LNCAP (cell line): ENCODE data around the gene UFSP2.

Source experiments
- CTCF ChIP-seq: fragments of 450-650 bp; IDR thresholded peaks from 2 replicates; pipeline ENCODE4 v1.5.1; 2017; ENCODE audit warnings: mild to moderate bottlenecking

Gene UFSP2

GRCh38 chr4:185392156-185392555 is 33.6 kb downstream of the UFSP2 start:
- no peak for TF ChIP-seq CTCF

- TF ChIP-seq CTCF: no peak
These were observed 34.8 kb downstream of the UFSP2 start for GRCh38 chr4:185390941-185391340.

- no peak for TF ChIP-seq CTCF
These were observed 37.8 kb downstream of the UFSP2 start for GRCh38 chr4:185387957-185388356.

- no peak for TF ChIP-seq CTCF
These were observed 40.8 kb downstream of the UFSP2 start for GRCh38 chr4:185384930-185385331.

- TF ChIP-seq CTCF: no peak
These were observed 41.7 kb downstream of the UFSP2 start for GRCh38 chr4:185384061-185384460.

- no peak for TF ChIP-seq CTCF
These were observed 42.3 kb downstream of the UFSP2 start for GRCh38 chr4:185383451-185383850.

GRCh38 chr4:185382754-185383153 is 43.0 kb downstream of the UFSP2 start:
- no peak for TF ChIP-seq CTCF
